Measurements from ENCODE around the gene PLEK.

DNA sequence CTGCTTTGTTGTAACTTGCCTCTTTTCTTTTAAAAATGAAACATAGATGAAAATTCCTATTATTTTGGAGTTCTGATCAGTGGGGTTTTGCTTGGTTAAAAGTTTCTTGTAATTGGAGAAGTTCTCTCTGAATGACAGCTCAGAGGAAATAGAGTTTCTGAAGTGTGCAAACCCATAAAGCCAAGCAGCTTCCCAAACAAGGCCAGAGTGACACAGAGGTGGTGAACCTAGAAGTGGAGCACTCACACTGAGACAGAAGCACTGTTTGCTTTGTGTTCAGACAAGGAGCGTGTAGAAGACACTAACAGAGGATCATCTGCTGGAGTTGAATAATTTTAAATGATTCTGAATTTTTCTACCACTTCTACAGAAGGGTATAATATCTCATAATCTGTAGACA, 52.8 kb downstream of the PLEK start:
- no peak for TF ChIP-seq CTCF (conservative IDR thresholded peaks at IDR 0.05; ENCODE audit: low read depth, low read length)
- no peak for TF ChIP-seq EZH2 (IDR thresholded peaks at IDR 0.05; ENCODE audit: low read length, unreplicated experiment)

Measured in PC-3 (cell line).